Upper lobe of left lung (tissue), 6 donors: ENCODE measurements around the gene MMP15. TPM values are rescaled to one million over a fixed set of nuclear protein-coding genes. Genes with fewer than 3 reads are reported as not detected.

Source experiments
- ATAC-seq, 2 donors: fragments of 200-7000 bp; cut with Tn5 transposase; one replicate each; pipeline ENCODE4 v1.9.1; 2022; ENCODE audit warnings: mild to moderate bottlenecking in 2 of 2, moderate library complexity in 2 of 2; ENCODE audit not compliant: low FRiP score in 2 of 2
- DNase-seq, 2 donors: peaks; one replicate each; pipeline ENCODE4 v3.0.0-alpha.2; 2019 to 2020
- H3K27ac ChIP-seq, 4 donors: fragments of 200-600 bp; sonication (generic); one replicate each; pipeline ENCODE4 v1.5.1; 2016 to 2019
- H3K27me3 ChIP-seq, 4 donors: fragments of 200-600 bp; sonication (generic); one replicate each; pipeline ENCODE4 v1.5.1; 2017 to 2019
- H3K36me3 ChIP-seq, 4 donors: fragments of 200-600 bp; sonication (generic); one replicate each; pipeline ENCODE4 v1.5.1; 2016 to 2019
- H3K4me1 ChIP-seq, 4 donors: fragments of 200-600 bp; sonication (generic); one replicate each; pipeline ENCODE4 v1.5.1; 2018 to 2019
- H3K4me3 ChIP-seq, 4 donors: fragments of 200-600 bp; sonication (generic); one replicate each; pipeline ENCODE4 v1.5.1; 2017 to 2019; ENCODE audit warnings: mild to moderate bottlenecking in 2 of 4, moderate library complexity in 1 of 4
- H3K9me3 ChIP-seq, 4 donors: fragments of 200-600 bp; sonication (generic); one replicate each; pipeline ENCODE4 v1.5.1; 2018 to 2019
- CTCF ChIP-seq, 6 experiments: fragments of 450-650 bp in 4 of 6; fragments of 200-600 bp in 2 of 6; sonication (generic) in 2 of 6; IDR thresholded peaks; one replicate each; pipeline ENCODE4 v1.5.1; 2016 to 2019; ENCODE audit warnings: antibody characterized with exemption in 6 of 6
- EP300 ChIP-seq, 4 donors: sonication (generic); formaldehyde crosslinking; IDR thresholded peaks; one replicate each; pipeline ENCODE4 v1.5.1; 2017; ENCODE audit warnings: antibody characterized with exemption in 4 of 4, control low read depth in 2 of 4
- POLR2A ChIP-seq, 4 donors: fragments of 450-650 bp; IDR thresholded peaks; one replicate each; pipeline ENCODE4 v1.5.1; 2016 to 2017; ENCODE audit warnings: antibody characterized with exemption in 4 of 4, mild to moderate bottlenecking in 2 of 4
- POLR2AphosphoS5 ChIP-seq, 2 donors: sonication (generic); formaldehyde crosslinking; IDR thresholded peaks; one replicate each; pipeline ENCODE4 v1.5.1; 2017; ENCODE audit warnings: antibody characterized with exemption in 2 of 2
- WGBS, 2 donors: methylation state at CpG; one replicate each; pipeline ENCODE4 v1.1.5; 2017 to 2018; 5-methylcytosine and 5-hydroxymethylcytosine counted together
- total RNA-seq, 6 donors: library from RNA; depleted of rRNA in 4 of 6; stranded (reverse); fragments of >200 nt in 4 of 6; gene quantifications; one replicate each; pipeline versions ENCODE4 v1.1.0 to v1.2.1, GENCODE V29; 2016 to 2021
- donor health status: DM: no; HTN: no; CAD: no; lungs with moderate emphysema.
- donor health status: DM: no; HTN: yes; CAD: no; lungs with severe emphysema.

MMP15 gene
- total RNA-seq, 6 donors from 2014 or later: 14.7 to 30.5 (median 25.3) TPM

GRCh38 chr16:57992084-57992483, 33.5 kb upstream of the MMP15 start:
- H3K27ac ChIP-seq: peak overlapping the region; percentile 17 to 79 (median 70)
- DNase-seq (no peak), ATAC-seq (no peak)
- no peaks in the 10 kb centered on the region for H3K27me3 ChIP-seq
- H3K4me1 ChIP-seq: peaks cover 24 to 39% (median 31%) of the 10 kb centered on the region in 4 donors
- 95 to 98% methylated on average over 6 of the region's 6 CpGs for WGBS, 2 donors
- H3K36me3 ChIP-seq: peaks cover 9 to 30% (median 17%) of the 10 kb centered on the region in 4 donors
- no peaks in the 10 kb centered on the region for H3K9me3 ChIP-seq
- no peak overlapping the region for H3K4me3 ChIP-seq
- TF ChIP-seq POLR2AphosphoS5 (IDR thresholded peaks at IDR 0.05): no peak
- no peak for TF ChIP-seq CTCF (IDR thresholded peaks at IDR 0.05)

- no peak overlapping the region for H3K4me3 ChIP-seq
- peaks cover 32 to 52% (median 41%) of the 10 kb centered on the region in 4 donors for H3K4me1 ChIP-seq
- no peaks in the 10 kb centered on the region for H3K9me3 ChIP-seq
- DNase-seq (no peak), ATAC-seq (peak in 1 of 2 donors; percentile 28)
- peaks cover 13 to 41% (median 27%) of the 10 kb centered on the region in 4 donors for H3K36me3 ChIP-seq
- TF ChIP-seq EP300 (IDR thresholded peaks at IDR 0.05) (no peak), POLR2A (IDR thresholded peaks at IDR 0.05) (no peak), CTCF (IDR thresholded peaks at IDR 0.05) (no peak), POLR2AphosphoS5 (IDR thresholded peaks at IDR 0.05) (no peak)
- no peaks in the 10 kb centered on the region for H3K27me3 ChIP-seq
- H3K27ac ChIP-seq: peak overlapping the region; percentile 40 to 79 (median 70)
- 51 to 56% methylated on average over 8 of the region's 8 CpGs for WGBS, 2 donors
These were observed 32.1 kb upstream of the MMP15 start for GRCh38 chr16:57993438-57993837.

- peaks cover 13 to 41% (median 27%) of the 10 kb centered on the region in 4 donors for H3K36me3 ChIP-seq
- H3K27ac ChIP-seq: peak overlapping the region; percentile 45 to 79 (median 70)
- DNase-seq (peak in 1 of 2 donors; percentile 45), ATAC-seq (no peak)
- H3K4me3 ChIP-seq: no peak overlapping the region
- no peaks in the 10 kb centered on the region for H3K9me3 ChIP-seq
- peaks cover 37 to 57% (median 45%) of the 10 kb centered on the region in 4 donors for H3K4me1 ChIP-seq
- TF ChIP-seq EP300 (IDR thresholded peaks at IDR 0.05) (no peak), POLR2A (IDR thresholded peaks at IDR 0.05) (no peak), CTCF (IDR thresholded peaks at IDR 0.05) (no peak), POLR2AphosphoS5 (IDR thresholded peaks at IDR 0.05) (no peak)
- 83 to 87% methylated on average over 3 to 5 of the region's 5 CpGs for WGBS, 2 donors
- no peaks in the 10 kb centered on the region for H3K27me3 ChIP-seq
These were observed 31.7 kb upstream of the MMP15 start for GRCh38 chr16:57993897-57994296.

- no peak overlapping the region for H3K4me3 ChIP-seq
- no peaks in the 10 kb centered on the region for H3K9me3 ChIP-seq
- peaks cover 42 to 61% (median 50%) of the 10 kb centered on the region in 4 donors for H3K4me1 ChIP-seq
- WGBS, 2 donors: 91 to 92% methylated on average over 4 of the region's 4 CpGs
- H3K27ac ChIP-seq: peak overlapping the region in 3 of 4 donors; percentile 45 to 79 (median 77)
- peaks cover 13 to 41% (median 27%) of the 10 kb centered on the region in 4 donors for H3K36me3 ChIP-seq
- ATAC-seq (no peak), DNase-seq (no peak)
- H3K27me3 ChIP-seq: no peaks in the 10 kb centered on the region
- TF ChIP-seq POLR2AphosphoS5 (IDR thresholded peaks at IDR 0.05) (no peak), EP300 (IDR thresholded peaks at IDR 0.05) (no peak), CTCF (IDR thresholded peaks at IDR 0.05) (no peak), POLR2A (IDR thresholded peaks at IDR 0.05) (no peak)
These were observed 31.2 kb upstream of the MMP15 start for GRCh38 chr16:57994361-57994760.

GRCh38 chr16:57994778-57995177, 30.8 kb upstream of the MMP15 start:
- peak in 1 of 2 donors; percentile 86 for DNase-seq

More at GRCh38 chr16:57994778-57995177, 30.8 kb upstream of the MMP15 start:
- WGBS, 2 donors: 17% methylated on average over 4 of the region's 4 CpGs
- peak in 1 of 2 donors; percentile 44 for ATAC-seq
- no peaks in the 10 kb centered on the region for H3K9me3 ChIP-seq
- H3K27ac ChIP-seq: peak overlapping the region in 2 of 4 donors; percentile 45 to 77
- H3K4me3 ChIP-seq: no peak overlapping the region
- H3K4me1 ChIP-seq: peaks cover 46 to 66% (median 54%) of the 10 kb centered on the region in 4 donors
- TF ChIP-seq EP300 (IDR thresholded peaks at IDR 0.05) (no peak), CTCF (IDR thresholded peaks at IDR 0.05) (peak; percentile 29 to 52 (median 48))
- H3K36me3 ChIP-seq: peaks cover 13 to 41% (median 27%) of the 10 kb centered on the region in 4 donors
- no peaks in the 10 kb centered on the region for H3K27me3 ChIP-seq
